ENCODE data around the gene NR2F1. TPM values are rescaled to one million over a fixed set of nuclear protein-coding genes. Genes with fewer than 3 reads are reported as not detected.

Gene NR2F1
- total and polyA plus RNA-seq, 2 donors (not counting 3 experiments of a cell fraction or from before 2014, with no cell fraction given), result 21.5 to 38.7 TPM

DNA sequence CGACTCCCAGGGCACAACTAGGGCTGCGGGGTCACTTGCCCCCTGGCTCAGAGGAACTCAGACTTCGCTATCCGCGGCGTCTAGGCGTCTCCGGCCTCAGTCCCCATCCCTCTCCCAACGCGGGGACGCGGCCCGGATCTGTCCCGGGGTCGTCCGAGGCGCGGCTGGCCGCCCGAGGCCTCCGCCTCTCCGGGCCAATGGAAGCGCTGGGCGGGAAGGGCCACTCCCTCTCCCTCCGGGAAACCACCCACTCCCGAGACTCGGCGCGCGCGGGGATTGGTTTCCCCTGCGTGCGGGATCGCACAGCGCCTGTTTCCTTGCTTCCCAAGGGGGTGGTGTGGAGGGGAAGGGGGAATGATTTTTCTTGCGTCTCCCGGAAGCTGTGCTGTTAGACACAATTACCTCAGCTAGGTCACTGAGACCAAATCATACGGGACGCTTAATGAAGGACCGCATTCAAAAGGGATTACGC, 38.3 kb downstream of the NR2F1 start:
- Histone ChIP-seq H3K36me3 (ENCODE audit: control insufficient read depth in 2 of 2, extremely low read depth in 1 of 2, insufficient read depth in 2 of 2, low read length in 2 of 2) (no peaks in the 10 kb centered on the region), H4K20me1 (replicated peaks; ENCODE audit: control insufficient read depth, extremely low read depth, insufficient read depth, low read length) (no peaks in the 10 kb centered on the region), H3K4me2 (ENCODE audit: insufficient read depth, low read length) (peak overlapping the region; percentile 78), H3K4me3 (replicated peaks in 1 of 3; ENCODE audit: insufficient read depth in 1 of 3, low read depth in 1 of 3, low read length in 3 of 3) (peak overlapping the region; percentile 51 to 67 (median 64)), H3K9me3 (replicated peaks; ENCODE audit: control insufficient read depth, insufficient read depth, low read length) (no peaks in the 10 kb centered on the region), H3K9ac (replicated peaks; ENCODE audit: extremely low read depth, insufficient read depth, low read length) (peak overlapping the region; percentile 70), H3K27ac (ENCODE audit: insufficient read depth, low read depth, low read length) (peak overlapping the region; percentile 39), H3K27me3 (ENCODE audit: control insufficient read depth in 2 of 2, insufficient read depth in 2 of 2, low read length in 2 of 2) (peaks cover 0 to 2% of the 10 kb centered on the region in 2 experiments), H2AFZ (ENCODE audit: low read depth, low read length) (peak overlapping the region; percentile 97), H3K4me1 (ENCODE audit: control insufficient read depth, extremely low read depth, insufficient read depth, low read length) (peaks cover 7% of the 10 kb centered on the region), H3K79me2 (ENCODE audit: control insufficient read depth, insufficient read depth, low read length) (no peaks in the 10 kb centered on the region), H3K9me1 (replicated peaks; ENCODE audit: control insufficient read depth, extremely low read depth, insufficient read depth, low read length) (no peaks in the 10 kb centered on the region)
- ChIA-PET POLR2A (interaction anchor here (0.6 kb wide), 1 partner anchor 39 kb away, joined by 9 read pairs; no protein-coding TSS in a partner anchor), CTCF (interaction anchor here (0.9 to 5.4 kb wide), 11 partner anchors 9 to 712 kb away, joined by 3 to 43 read pairs (median 4); partner anchors contain the start of gene NR2F1)
- peak; percentile 75 for DNase-seq (ENCODE audit: low read depth, low spot score)
- dilution Hi-C loops (cut with MboI; ENCODE audit: extremely low pct_ligation_motif_present, low sequenced_read_pairs), result no loop called here
- TF ChIP-seq EZH2 (IDR thresholded peaks at IDR 0.05; ENCODE audit: borderline replicate concordance, low read depth, low read length, severe bottlenecking), result peak; percentile 33
- peak; percentile 46 for TF ChIP-seq POLR2AphosphoS5 (IDR thresholded peaks at IDR 0.05; ENCODE audit: insufficient read depth, low read depth, low read length)
- TF ChIP-seq FOS (IDR thresholded peaks at IDR 0.05; ENCODE audit: borderline replicate concordance, insufficient read depth, low read length), result no peak
- TF ChIP-seq GATA2 (IDR thresholded peaks at IDR 0.05; ENCODE audit: insufficient read depth, insufficient read length, low read depth, low read length), result no peak
- BruUV-seq (replicated peaks), result no TSS peak
- FAIRE-seq, result no peak
- intact Hi-C loops (cut with micrococcal nuclease), result loop anchor here (1.0 to 5.0 kb wide), 3 partner anchors 96 to 179 kb away; no protein-coding TSS in a partner anchor

DNA sequence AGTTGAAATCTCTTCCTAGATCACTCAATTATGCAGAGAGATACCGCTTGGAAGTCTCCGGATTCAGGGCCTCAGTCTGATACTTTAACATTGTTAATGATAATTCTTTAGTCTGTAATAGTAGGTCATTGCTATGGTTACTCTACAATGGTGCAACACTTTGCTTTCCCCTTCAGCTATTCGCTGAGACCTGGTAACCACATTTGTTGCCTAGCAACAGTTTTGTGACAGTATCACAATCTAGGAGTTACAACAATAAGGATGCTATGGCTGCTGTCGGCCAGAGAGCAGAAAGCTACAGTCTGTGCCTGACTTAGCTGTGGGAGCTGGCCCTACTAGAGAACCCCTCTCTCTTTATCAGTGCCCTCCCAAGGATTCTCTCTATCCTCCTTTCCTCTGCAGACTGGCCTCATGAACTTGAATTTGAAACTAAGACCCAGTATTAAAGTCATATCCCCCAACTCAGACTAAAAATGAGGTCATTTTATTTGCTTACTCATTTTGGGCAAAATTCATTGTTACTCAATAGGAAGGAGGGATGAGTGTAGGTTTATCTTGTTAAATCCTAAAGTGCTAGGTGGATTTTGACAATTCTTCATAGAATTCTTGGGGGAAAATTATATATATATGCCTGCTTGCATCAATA, 39.3 kb downstream of the NR2F1 start:
- Histone ChIP-seq H3K9me1 (replicated peaks; ENCODE audit: control insufficient read depth, extremely low read depth, insufficient read depth, low read length) (no peaks in the 10 kb centered on the region), H4K20me1 (replicated peaks; ENCODE audit: control insufficient read depth, extremely low read depth, insufficient read depth, low read length) (no peaks in the 10 kb centered on the region), H3K4me2 (ENCODE audit: insufficient read depth, low read length) (no peak overlapping the region), H3K9me3 (replicated peaks; ENCODE audit: control insufficient read depth, insufficient read depth, low read length) (no peaks in the 10 kb centered on the region), H3K27ac (ENCODE audit: insufficient read depth, low read depth, low read length) (no peak overlapping the region), H3K4me1 (ENCODE audit: control insufficient read depth, extremely low read depth, insufficient read depth, low read length) (peaks cover 7% of the 10 kb centered on the region), H3K9ac (replicated peaks; ENCODE audit: extremely low read depth, insufficient read depth, low read length) (no peak overlapping the region), H3K27me3 (ENCODE audit: control insufficient read depth in 2 of 2, insufficient read depth in 2 of 2, low read length in 2 of 2) (no peaks in the 10 kb centered on the region), H3K36me3 (ENCODE audit: control insufficient read depth in 2 of 2, extremely low read depth in 1 of 2, insufficient read depth in 2 of 2, low read length in 2 of 2) (no peaks in the 10 kb centered on the region), H2AFZ (ENCODE audit: low read depth, low read length) (no peak overlapping the region), H3K4me3 (replicated peaks in 1 of 3; ENCODE audit: insufficient read depth in 1 of 3, low read depth in 1 of 3, low read length in 3 of 3) (no peak overlapping the region), H3K79me2 (ENCODE audit: control insufficient read depth, insufficient read depth, low read length) (no peaks in the 10 kb centered on the region)
- no peak for FAIRE-seq
- TF ChIP-seq, protein P1, sequence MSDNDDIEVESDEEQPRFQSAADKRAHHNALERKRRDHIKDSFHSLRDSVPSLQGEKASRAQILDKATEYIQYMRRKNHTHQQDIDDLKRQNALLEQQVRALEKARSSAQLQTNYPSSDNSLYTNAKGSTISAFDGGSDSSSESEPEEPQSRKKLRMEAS (IDR thresholded peaks at IDR 0.05; ENCODE audit: insufficient read depth, insufficient read length), result no peak
- no peak for TF ChIP-seq GATA2 (IDR thresholded peaks at IDR 0.05; ENCODE audit: insufficient read depth, insufficient read length, low read depth, low read length)
- no peak for TF ChIP-seq POLR2A (IDR thresholded peaks at IDR 0.05; ENCODE audit: low read depth, low read length)
- TF ChIP-seq JUN (IDR thresholded peaks at IDR 0.05; ENCODE audit: borderline replicate concordance, insufficient read depth, insufficient read length, low read depth), result no peak
- TF ChIP-seq POLR2AphosphoS5 (IDR thresholded peaks at IDR 0.05; ENCODE audit: insufficient read depth, low read depth, low read length), result no peak
- TF ChIP-seq, protein P2, sequence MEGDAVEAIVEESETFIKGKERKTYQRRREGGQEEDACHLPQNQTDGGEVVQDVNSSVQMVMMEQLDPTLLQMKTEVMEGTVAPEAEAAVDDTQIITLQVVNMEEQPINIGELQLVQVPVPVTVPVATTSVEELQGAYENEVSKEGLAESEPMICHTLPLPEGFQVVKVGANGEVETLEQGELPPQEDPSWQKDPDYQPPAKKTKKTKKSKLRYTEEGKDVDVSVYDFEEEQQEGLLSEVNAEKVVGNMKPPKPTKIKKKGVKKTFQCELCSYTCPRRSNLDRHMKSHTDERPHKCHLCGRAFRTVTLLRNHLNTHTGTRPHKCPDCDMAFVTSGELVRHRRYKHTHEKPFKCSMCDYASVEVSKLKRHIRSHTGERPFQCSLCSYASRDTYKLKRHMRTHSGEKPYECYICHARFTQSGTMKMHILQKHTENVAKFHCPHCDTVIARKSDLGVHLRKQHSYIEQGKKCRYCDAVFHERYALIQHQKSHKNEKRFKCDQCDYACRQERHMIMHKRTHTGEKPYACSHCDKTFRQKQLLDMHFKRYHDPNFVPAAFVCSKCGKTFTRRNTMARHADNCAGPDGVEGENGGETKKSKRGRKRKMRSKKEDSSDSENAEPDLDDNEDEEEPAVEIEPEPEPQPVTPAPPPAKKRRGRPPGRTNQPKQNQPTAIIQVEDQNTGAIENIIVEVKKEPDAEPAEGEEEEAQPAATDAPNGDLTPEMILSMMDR (IDR thresholded peaks at IDR 0.05; ENCODE audit: extremely low read depth in 1 of 2, insufficient read depth in 1 of 2, low read depth in 1 of 2, low read length in 2 of 2), result no peak
- no peak for DNase-seq (ENCODE audit: low read depth, low spot score)
- ChIA-PET CTCF (interaction anchor here (1.0 to 5.4 kb wide), 4 partner anchors 10 to 178 kb away, joined by 3 to 43 read pairs (median 4); no protein-coding TSS in a partner anchor), POLR2A (no interaction called here)
- no TSS peak for BruUV-seq (replicated peaks)
- intact Hi-C loops (cut with micrococcal nuclease) (loop anchor here (5.0 kb wide), 1 partner anchor 95 kb away; no protein-coding TSS in a partner anchor), dilution Hi-C loops (cut with MboI; ENCODE audit: extremely low pct_ligation_motif_present, low sequenced_read_pairs) (no loop called here)
